ENCODE results near the gene ZNF836. TPM values are rescaled to one million over a fixed set of nuclear protein-coding genes. Genes with fewer than 3 reads are reported as not detected.

The ZNF836 gene
- total RNA-seq, 1 donor from 2014 or later = 8.1 TPM

DNA sequence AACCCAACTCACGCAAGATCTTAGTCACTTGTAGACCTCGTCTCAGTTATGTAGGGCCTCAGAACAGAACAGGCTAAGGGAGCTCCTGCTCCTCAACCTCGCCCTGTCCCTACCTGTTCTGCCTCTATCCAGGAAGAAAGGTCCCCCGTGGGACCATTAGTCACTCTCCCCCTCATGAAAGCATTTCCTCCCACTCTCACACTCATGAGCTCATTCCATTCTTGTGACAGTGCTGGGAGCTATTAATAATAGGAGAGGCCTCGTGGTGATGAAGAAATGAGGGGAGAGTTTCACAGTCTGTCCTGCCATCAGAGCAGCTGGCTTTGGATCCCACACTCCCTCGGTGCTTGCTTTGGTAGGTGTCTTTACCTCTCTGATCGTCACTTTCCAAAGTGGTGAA is 28.6 kb upstream of the ZNF836 start:
- Histone ChIP-seq H3K4me3 (peak overlapping the region; percentile 30), H3K4me1 (peaks cover 100% of the 10 kb centered on the region), H3K9me3 (replicated peaks) (no peaks in the 10 kb centered on the region), H3K36me3 (peaks cover 67% of the 10 kb centered on the region), H3K27ac (replicated peaks) (peak overlapping the region; percentile 96), H3K27me3 (ENCODE audit: low read depth) (no peaks in the 10 kb centered on the region)
- peak; percentile 26 for DNase-seq
- intact Hi-C loops (cut with micrococcal nuclease) = no loop called here
- TF ChIP-seq, protein P1, sequence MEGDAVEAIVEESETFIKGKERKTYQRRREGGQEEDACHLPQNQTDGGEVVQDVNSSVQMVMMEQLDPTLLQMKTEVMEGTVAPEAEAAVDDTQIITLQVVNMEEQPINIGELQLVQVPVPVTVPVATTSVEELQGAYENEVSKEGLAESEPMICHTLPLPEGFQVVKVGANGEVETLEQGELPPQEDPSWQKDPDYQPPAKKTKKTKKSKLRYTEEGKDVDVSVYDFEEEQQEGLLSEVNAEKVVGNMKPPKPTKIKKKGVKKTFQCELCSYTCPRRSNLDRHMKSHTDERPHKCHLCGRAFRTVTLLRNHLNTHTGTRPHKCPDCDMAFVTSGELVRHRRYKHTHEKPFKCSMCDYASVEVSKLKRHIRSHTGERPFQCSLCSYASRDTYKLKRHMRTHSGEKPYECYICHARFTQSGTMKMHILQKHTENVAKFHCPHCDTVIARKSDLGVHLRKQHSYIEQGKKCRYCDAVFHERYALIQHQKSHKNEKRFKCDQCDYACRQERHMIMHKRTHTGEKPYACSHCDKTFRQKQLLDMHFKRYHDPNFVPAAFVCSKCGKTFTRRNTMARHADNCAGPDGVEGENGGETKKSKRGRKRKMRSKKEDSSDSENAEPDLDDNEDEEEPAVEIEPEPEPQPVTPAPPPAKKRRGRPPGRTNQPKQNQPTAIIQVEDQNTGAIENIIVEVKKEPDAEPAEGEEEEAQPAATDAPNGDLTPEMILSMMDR (IDR thresholded peaks at IDR 0.05; ENCODE audit: borderline replicate concordance) = no peak

DNA sequence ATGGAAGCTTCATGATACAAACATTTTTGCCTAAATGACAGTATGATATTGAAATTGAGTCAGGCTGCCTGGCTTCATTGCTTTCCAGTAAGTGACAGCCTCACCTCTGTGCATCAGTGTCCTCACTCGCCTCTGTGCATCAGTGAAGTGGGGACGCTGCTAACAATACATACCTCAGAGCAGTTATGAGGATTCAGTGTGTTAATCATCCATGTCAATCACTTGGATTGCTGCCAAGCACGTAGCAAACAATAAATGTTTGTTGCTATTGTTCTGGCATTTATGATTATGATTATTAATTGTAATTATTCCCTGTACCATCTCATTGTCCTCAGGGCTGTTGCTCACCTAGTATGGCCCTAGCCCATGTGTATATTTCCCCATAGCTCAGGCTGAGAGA is 27.3 kb upstream of the ZNF836 start:
- Histone ChIP-seq H3K9me3 (replicated peaks) (no peaks in the 10 kb centered on the region), H3K27me3 (ENCODE audit: low read depth) (no peaks in the 10 kb centered on the region), H3K36me3 (peaks cover 60% of the 10 kb centered on the region), H3K27ac (replicated peaks) (peak overlapping the region; percentile 96), H3K4me1 (peaks cover 100% of the 10 kb centered on the region), H3K4me3 (no peak overlapping the region)
- intact Hi-C loops (cut with micrococcal nuclease) = no loop called here
- TF ChIP-seq, protein P1 (IDR thresholded peaks at IDR 0.05; ENCODE audit: borderline replicate concordance) = no peak
- no peak for DNase-seq

DNA sequence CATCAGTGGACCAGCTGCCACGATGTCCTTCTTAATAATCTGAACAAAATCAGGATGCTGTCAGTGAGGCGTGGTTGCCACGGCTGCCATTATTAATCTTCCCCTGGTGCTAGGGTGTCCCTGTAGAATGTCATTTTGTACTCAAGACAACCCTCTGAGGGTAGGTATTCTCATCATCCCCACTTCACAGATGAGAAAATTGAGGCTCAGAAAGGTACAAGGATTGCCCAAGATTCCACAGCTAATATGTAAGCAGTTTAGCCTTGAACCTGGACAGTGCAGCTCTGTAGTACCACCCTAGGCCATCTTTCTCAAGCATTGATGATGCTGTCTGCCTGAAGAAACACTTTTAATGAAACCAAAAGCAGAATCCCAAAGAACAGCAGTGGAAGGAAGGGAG is 26.5 kb upstream of the ZNF836 start:
- Histone ChIP-seq H3K36me3 (peaks cover 60% of the 10 kb centered on the region), H3K27me3 (ENCODE audit: low read depth) (no peaks in the 10 kb centered on the region), H3K9me3 (replicated peaks) (no peaks in the 10 kb centered on the region), H3K4me3 (no peak overlapping the region), H3K27ac (replicated peaks) (peak overlapping the region; percentile 96), H3K4me1 (peaks cover 100% of the 10 kb centered on the region)
- TF ChIP-seq, protein P1 (IDR thresholded peaks at IDR 0.05; ENCODE audit: borderline replicate concordance) = no peak
- DNase-seq = no peak
- intact Hi-C loops (cut with micrococcal nuclease) = no loop called here

DNA sequence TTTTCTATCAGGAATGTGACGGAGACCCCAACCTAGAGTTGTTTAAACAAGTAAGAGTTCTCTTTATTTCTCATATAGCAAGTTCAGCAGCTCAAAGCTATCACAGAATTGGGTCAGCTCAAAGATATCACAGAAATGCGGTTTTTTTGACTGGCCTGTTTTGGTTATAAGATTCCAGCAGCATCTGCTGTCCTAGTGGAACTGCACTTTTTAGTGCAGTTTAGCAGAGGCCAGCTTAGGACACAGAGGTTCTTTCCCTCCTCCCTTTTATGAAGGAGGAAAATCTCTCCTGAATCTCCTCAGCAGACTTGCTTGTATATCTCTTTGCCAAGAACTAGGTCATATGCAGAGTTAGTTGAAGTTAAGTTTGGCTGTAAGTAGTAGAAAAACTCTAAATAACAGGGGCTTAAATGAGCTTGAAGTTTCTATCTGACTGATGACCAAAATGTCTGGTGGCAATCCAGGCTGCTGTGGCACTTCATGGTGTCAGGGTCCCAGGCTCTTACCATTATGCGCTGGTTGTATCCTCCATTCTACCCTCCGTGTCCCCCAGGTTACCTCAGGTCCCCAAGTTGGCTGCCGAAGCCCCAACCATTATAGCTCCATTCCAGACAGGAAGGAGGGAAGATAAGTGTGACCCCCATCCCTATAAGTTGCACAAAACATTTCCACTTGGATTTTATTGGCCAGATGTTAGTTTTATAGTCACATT is 25.0 kb upstream of the ZNF836 start:
- Histone ChIP-seq H3K4me3 (no peak overlapping the region), H3K36me3 (peaks cover 48% of the 10 kb centered on the region), H3K27ac (replicated peaks) (peak overlapping the region; percentile 96), H3K27me3 (ENCODE audit: low read depth) (no peaks in the 10 kb centered on the region), H3K4me1 (peaks cover 100% of the 10 kb centered on the region), H3K9me3 (replicated peaks) (no peaks in the 10 kb centered on the region)
- DNase-seq = no peak
- intact Hi-C loops (cut with micrococcal nuclease) = no loop called here
- TF ChIP-seq, protein P1 (IDR thresholded peaks at IDR 0.05; ENCODE audit: borderline replicate concordance) = no peak

DNA sequence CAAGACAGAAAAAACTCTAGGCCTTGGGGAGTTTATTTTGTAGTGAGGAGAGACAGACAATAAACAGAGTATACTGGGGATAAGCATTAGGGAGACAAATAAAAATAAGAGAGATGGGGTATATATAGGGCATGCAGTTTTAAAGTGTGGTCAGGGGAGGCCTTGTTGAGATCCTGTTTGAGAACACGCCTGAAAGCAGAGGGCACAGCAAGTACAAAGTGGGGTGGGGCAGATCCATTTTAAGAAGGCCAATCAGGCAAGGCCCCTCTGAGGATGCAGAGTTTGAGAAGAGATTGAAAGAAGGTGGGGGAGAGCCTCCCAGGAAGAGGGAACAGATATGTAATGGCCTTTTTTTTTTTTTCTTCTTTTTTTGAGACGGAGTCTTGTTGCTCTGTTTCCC is 20.5 kb upstream of the ZNF836 start:
- Histone ChIP-seq H3K36me3 (peaks cover 35% of the 10 kb centered on the region), H3K27me3 (ENCODE audit: low read depth) (no peaks in the 10 kb centered on the region), H3K9me3 (replicated peaks) (no peaks in the 10 kb centered on the region), H3K27ac (replicated peaks) (peak overlapping the region; percentile 96), H3K4me3 (peak overlapping the region; percentile 91), H3K4me1 (peaks cover 80% of the 10 kb centered on the region)
- intact Hi-C loops (cut with micrococcal nuclease) = no loop called here
- DNase-seq = no peak
- TF ChIP-seq, protein P1 (IDR thresholded peaks at IDR 0.05; ENCODE audit: borderline replicate concordance) = no peak

Data from left ventricle myocardium inferior (tissue), 1 donor.